Skeletal muscle satellite cell (primary cell): Measurements from ENCODE around the gene NHLRC1.

Source experiments
- H3K27me3 ChIP-seq: 2 replicates; pipeline ENCODE4 v1.7.0; 2013; ENCODE audit warnings: low read length; ENCODE audit not compliant: control insufficient read depth, insufficient read depth
- H3K36me3 ChIP-seq: 2 replicates; pipeline ENCODE4 v1.7.0; 2013; ENCODE audit warnings: mild to moderate bottlenecking, control low read depth, low read length; ENCODE audit not compliant: insufficient read depth
- H3K4me1 ChIP-seq: 2 replicates; pipeline ENCODE4 v1.7.0; 2013; ENCODE audit warnings: low read length; ENCODE audit not compliant: control insufficient read depth, insufficient read depth
- H3K4me2 ChIP-seq: 2 replicates; pipeline ENCODE4 v1.7.0; 2013; ENCODE audit warnings: mild to moderate bottlenecking, low read length
- H3K4me3 ChIP-seq: 2 replicates; pipeline ENCODE4 v1.7.0; 2013; ENCODE audit warnings: low read length
- H3K9ac ChIP-seq: 2 replicates; pipeline ENCODE4 v1.7.0; 2013; ENCODE audit warnings: mild to moderate bottlenecking, low read depth, low read length, moderate library complexity
- H3K9me3 ChIP-seq: replicated peaks from 2 replicates; pipeline ENCODE4 v1.7.0; 2013; ENCODE audit warnings: mild to moderate bottlenecking, control low read depth, low read length

The NHLRC1 gene

DNA sequence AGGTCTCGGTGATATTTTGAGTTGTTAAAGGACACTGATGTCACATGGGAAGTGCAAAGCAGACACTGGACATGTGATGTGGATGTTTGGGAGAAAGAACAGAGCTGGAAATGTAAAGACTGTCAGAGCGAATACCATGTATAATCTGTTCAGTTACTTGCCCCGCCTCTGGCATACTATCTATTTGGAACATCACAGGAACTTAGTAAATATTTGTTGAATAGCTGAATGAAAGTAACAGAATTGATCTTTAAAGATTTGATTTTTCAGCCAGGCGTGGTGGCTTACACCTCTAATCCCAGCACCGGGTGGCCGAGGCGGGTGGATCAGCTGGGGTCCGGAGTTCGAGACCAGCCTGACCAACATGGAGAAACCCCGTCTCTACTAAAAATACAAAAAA lies 13.8 kb upstream of the NHLRC1 start:
- H3K9me3 ChIP-seq: no peaks in the 10 kb centered on the region
- H3K36me3 ChIP-seq: peaks cover 20% of the 10 kb centered on the region
- no peaks in the 10 kb centered on the region for H3K4me1 ChIP-seq
- no peaks in the 10 kb centered on the region for H3K27me3 ChIP-seq
- no peak overlapping the region for H3K9ac ChIP-seq
- no peak overlapping the region for H3K4me3 ChIP-seq
- H3K4me2 ChIP-seq: no peak overlapping the region

DNA sequence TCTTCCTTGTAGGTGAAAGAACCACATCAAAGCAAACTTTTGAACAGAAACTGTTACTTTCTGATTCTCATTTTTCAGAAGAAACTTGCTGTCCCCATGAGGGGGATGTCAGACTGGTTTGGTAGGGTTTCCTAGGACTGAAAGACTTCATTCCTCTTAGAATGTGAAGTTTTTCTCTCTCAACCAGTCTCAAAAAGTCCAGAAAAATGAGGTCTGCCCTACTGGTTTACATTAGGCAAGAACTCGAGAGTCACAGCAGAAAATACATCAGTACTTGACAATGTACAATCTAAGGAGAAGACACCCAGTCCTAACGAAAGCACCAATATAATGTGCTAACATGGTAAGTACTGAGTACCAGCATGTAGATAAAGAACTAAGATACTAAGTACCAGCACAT lies 12.7 kb upstream of the NHLRC1 start:
- Histone ChIP-seq H3K9ac (no peak overlapping the region), H3K4me2 (no peak overlapping the region), H3K4me1 (no peaks in the 10 kb centered on the region), H3K9me3 (no peaks in the 10 kb centered on the region), H3K36me3 (peaks cover 20% of the 10 kb centered on the region), H3K27me3 (no peaks in the 10 kb centered on the region), H3K4me3 (no peak overlapping the region)

GRCh38 chr6:18132346-18132745 lies 9.9 kb upstream of the NHLRC1 start:
- H3K4me2 ChIP-seq: no peak overlapping the region
- H3K4me3 ChIP-seq: no peak overlapping the region
- H3K36me3 ChIP-seq: peaks cover 7% of the 10 kb centered on the region
- H3K9ac ChIP-seq: no peak overlapping the region
- H3K27me3 ChIP-seq: no peaks in the 10 kb centered on the region
- H3K4me1 ChIP-seq: no peaks in the 10 kb centered on the region
- no peaks in the 10 kb centered on the region for H3K9me3 ChIP-seq

DNA sequence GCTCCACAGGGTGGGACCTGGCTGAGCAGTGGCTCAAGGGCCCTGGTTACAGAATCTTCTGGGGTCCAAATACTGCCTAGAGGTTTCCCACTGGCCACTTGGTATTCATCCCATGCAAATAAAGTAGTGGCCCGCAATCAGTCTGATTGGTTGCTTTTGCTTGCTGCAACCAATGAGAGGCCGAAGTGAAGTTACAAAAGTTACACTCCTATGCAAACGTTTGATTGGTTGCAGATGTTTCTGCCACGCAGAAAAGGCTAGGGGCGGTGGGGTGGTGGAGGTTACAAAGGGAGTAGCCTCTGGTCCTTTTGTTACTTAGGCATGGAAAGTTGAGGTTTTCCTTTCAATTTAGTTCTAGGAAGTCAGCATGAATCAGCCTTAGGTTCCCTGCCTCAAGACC lies 3.6 kb upstream of the NHLRC1 start:
- no peaks in the 10 kb centered on the region for H3K36me3 ChIP-seq
- H3K4me3 ChIP-seq: no peak overlapping the region
- H3K27me3 ChIP-seq: no peaks in the 10 kb centered on the region
- no peak overlapping the region for H3K4me2 ChIP-seq
- no peak overlapping the region for H3K9ac ChIP-seq
- no peaks in the 10 kb centered on the region for H3K9me3 ChIP-seq
- peaks cover 11% of the 10 kb centered on the region for H3K4me1 ChIP-seq

GRCh38 chr6:18121580-18122127 lies 823 bp downstream of the NHLRC1 start:
- H3K4me3 ChIP-seq: peak overlapping the region; percentile 78
- H3K9ac ChIP-seq: no peak overlapping the region

GRCh38 chr6:18119236-18119635 lies 3.2 kb downstream of the NHLRC1 start:
- no peaks in the 10 kb centered on the region for H3K27me3 ChIP-seq
- H3K36me3 ChIP-seq: no peaks in the 10 kb centered on the region
- no peak overlapping the region for H3K4me2 ChIP-seq
- H3K4me3 ChIP-seq: no peak overlapping the region
- H3K9ac ChIP-seq: no peak overlapping the region
- H3K9me3 ChIP-seq: no peaks in the 10 kb centered on the region
- H3K4me1 ChIP-seq: peaks cover 11% of the 10 kb centered on the region

More at GRCh38 chr6:18121580-18122127, 823 bp downstream of the NHLRC1 start:
- H3K9me3 ChIP-seq: no peaks in the 10 kb centered on the region
- H3K4me1 ChIP-seq: peaks cover 11% of the 10 kb centered on the region
- no peaks in the 10 kb centered on the region for H3K27me3 ChIP-seq
- H3K36me3 ChIP-seq: no peaks in the 10 kb centered on the region
- peak overlapping the region; percentile 94 for H3K4me2 ChIP-seq

DNA sequence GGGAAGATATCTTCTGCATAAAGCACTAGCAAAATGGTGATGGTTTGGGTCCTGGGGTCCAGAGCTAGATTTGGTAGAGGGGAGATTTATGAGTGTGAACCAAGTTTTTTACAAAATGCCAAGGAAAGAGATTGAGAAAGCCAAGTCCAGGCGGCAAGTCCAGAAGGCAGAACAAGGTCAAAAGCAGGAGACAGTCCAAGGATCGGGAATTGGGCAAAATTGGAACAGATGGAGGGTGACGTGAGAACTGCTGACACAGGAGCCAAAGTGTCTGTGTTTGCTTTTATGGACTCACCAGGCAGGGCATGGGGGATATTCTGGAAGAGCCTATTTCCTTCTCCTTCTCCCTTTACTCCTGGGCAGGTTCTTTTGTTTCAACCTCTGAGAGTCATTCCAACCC lies 4.1 kb downstream of the NHLRC1 start:
- H3K9me3 ChIP-seq: no peaks in the 10 kb centered on the region
- H3K27me3 ChIP-seq: no peaks in the 10 kb centered on the region
- no peak overlapping the region for H3K4me2 ChIP-seq
- H3K9ac ChIP-seq: no peak overlapping the region
- peaks cover 11% of the 10 kb centered on the region for H3K4me1 ChIP-seq
- no peaks in the 10 kb centered on the region for H3K36me3 ChIP-seq
- H3K4me3 ChIP-seq: no peak overlapping the region

DNA sequence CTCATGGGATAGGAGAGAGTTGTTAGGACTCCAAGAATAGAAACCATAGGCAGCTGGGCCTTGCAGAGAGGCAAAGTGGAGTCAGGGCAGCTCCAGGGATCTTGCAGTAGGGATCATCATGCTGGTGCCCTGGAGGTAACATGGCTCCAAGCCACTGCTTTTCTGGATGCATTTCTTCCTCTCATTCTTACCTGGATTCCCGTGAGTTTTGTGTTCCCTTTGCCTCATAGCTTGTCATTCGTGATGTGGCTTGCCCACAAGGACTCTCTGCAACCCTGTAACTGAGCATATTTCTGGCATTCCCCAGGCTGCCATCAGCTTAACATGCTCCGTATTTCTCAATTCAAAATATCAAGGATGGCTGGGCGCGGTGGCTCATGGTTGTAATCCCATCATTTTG lies 5.3 kb downstream of the NHLRC1 start:
- Histone ChIP-seq H3K4me3 (no peak overlapping the region), H3K4me1 (peaks cover 3% of the 10 kb centered on the region), H3K27me3 (no peaks in the 10 kb centered on the region), H3K36me3 (no peaks in the 10 kb centered on the region), H3K9me3 (no peaks in the 10 kb centered on the region), H3K9ac (no peak overlapping the region), H3K4me2 (no peak overlapping the region)

- H3K27me3 ChIP-seq: no peaks in the 10 kb centered on the region
- no peaks in the 10 kb centered on the region for H3K36me3 ChIP-seq
- no peak overlapping the region for H3K4me3 ChIP-seq
- no peaks in the 10 kb centered on the region for H3K9me3 ChIP-seq
- no peak overlapping the region for H3K9ac ChIP-seq
- H3K4me2 ChIP-seq: no peak overlapping the region
- no peaks in the 10 kb centered on the region for H3K4me1 ChIP-seq
Observed at GRCh38 chr6:18115356-18115755, 7.1 kb downstream of the NHLRC1 start.

- Histone ChIP-seq H3K9me3 (no peaks in the 10 kb centered on the region), H3K36me3 (no peaks in the 10 kb centered on the region), H3K4me1 (no peaks in the 10 kb centered on the region), H3K4me3 (no peak overlapping the region), H3K4me2 (no peak overlapping the region), H3K9ac (no peak overlapping the region), H3K27me3 (no peaks in the 10 kb centered on the region)
Observed at GRCh38 chr6:18110162-18110561, 12.3 kb downstream of the NHLRC1 start.

GRCh38 chr6:18107061-18107460 lies 15.4 kb downstream of the NHLRC1 start:
- Histone ChIP-seq H3K9ac (no peak overlapping the region), H3K4me1 (no peaks in the 10 kb centered on the region), H3K27me3 (no peaks in the 10 kb centered on the region), H3K36me3 (no peaks in the 10 kb centered on the region), H3K4me3 (no peak overlapping the region), H3K4me2 (no peak overlapping the region), H3K9me3 (no peaks in the 10 kb centered on the region)

DNA sequence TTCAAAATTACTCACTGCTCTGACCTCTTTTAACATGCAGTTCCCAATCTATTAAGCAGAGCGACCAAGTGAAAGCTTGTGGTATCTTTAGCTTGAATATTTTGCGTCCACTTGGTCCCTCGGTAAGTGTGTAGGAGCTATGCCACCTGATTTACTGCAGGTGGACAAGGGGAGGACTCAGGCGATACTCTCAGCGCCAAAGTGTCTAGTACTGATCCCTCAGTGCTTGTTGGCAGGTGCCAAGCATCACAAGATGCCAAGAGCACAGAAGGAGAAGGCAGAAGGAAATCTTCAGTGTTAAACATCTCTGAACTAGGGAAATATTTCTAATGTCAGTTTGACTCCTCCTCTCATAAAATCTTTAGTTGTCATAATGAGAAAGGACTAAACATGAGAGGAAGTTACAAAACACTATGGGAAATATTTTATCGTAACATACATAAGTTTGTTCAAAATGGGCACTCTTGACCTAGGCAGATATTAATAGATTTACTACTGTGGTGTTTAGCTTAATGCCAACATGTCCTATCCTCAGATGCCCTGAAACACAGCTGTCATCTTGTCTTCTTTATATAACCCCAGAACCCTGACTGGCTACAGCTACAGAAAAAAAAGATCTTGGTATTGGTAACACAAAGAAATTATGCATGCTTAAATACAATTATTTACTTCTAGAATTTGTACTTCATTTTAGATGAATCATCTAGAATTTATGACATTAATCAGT lies 19.5 kb downstream of the NHLRC1 start:
- H3K9ac ChIP-seq: no peak overlapping the region
- H3K4me3 ChIP-seq: no peak overlapping the region
- no peaks in the 10 kb centered on the region for H3K9me3 ChIP-seq
- no peak overlapping the region for H3K4me2 ChIP-seq
- no peaks in the 10 kb centered on the region for H3K27me3 ChIP-seq
- H3K36me3 ChIP-seq: no peaks in the 10 kb centered on the region
- no peaks in the 10 kb centered on the region for H3K4me1 ChIP-seq
